A549 (cell line): ENCODE data around the gene XPNPEP2. TPM values are rescaled to one million over a fixed set of nuclear protein-coding genes. Genes with fewer than 3 reads are reported as not detected.

ENCODE experiments used
- ATAC-seq, 2 experiments: fragments of 200-7000 bp in 1 of 2; fragments of >200 bp in 1 of 2; cut with Nextera tagmentation in 1 of 2; cut with Tn5 transposase in 1 of 2; 3 replicates each; pipeline versions ENCODE4 v1.8.0 to v1.9.1; 2018 to 2020; ENCODE audit warnings: mild to moderate bottlenecking in 1 of 2, moderate library complexity in 1 of 2
- CTCF ChIA-PET: fragments of 300-600 bp; sonication (Branson Sonifier 250); formaldehyde crosslinking; extraction: SDS; loops from one replicate; lab custom pipeline; 2021; ENCODE audit warnings: antibody characterized with exemption, inconsistent platforms; lab: Yijun Ruan, JAX
- POLR2A ChIA-PET: fragments of 350-600 bp; formaldehyde crosslinking; extraction: SDS; loops from one replicate; lab custom pipeline; 2021; ENCODE audit warnings: antibody characterized with exemption, inconsistent platforms; lab: Yijun Ruan, JAX
- DNase-seq, 2 experiments: peaks; one replicate each; pipeline versions ENCODE4 v3.0.0 to v3.0.0-alpha.2; 2011 to 2016; ENCODE audit warnings: low read depth in 1 of 2, low spot score in 1 of 2
- FAIRE-seq: peaks from 2 replicates; lab custom pipeline; 2011; peaks lifted over from hg19 to GRCh38; lab: Jason Lieb, UNC
- H3K27ac ChIP-seq, 2 experiments: fragments of >200 bp; sonication (Bioruptor Twin); formaldehyde crosslinking; 3 replicates each; pipeline ENCODE4 v1.5.1; 2016 to 2017
- H3K4me1 ChIP-seq: fragments of >200 bp; sonication (Bioruptor Twin); formaldehyde crosslinking; 3 replicates; pipeline ENCODE4 v1.6.1; 2016
- H3K4me2 ChIP-seq: fragments of >200 bp; sonication (Bioruptor Twin); formaldehyde crosslinking; 3 replicates; pipeline ENCODE4 v1.6.1; 2016
- H3K4me3 ChIP-seq: fragments of >200 bp; sonication (Bioruptor Twin); formaldehyde crosslinking; 3 replicates; pipeline ENCODE4 v1.5.1; 2016
- H3K9me3 ChIP-seq: fragments of >200 bp; sonication (Bioruptor Twin); formaldehyde crosslinking; 3 replicates; pipeline ENCODE4 v1.6.1; 2016
- BHLHE40 ChIP-seq: IDR thresholded peaks from 2 replicates; pipeline ENCODE4 v1.6.1; 2012; ENCODE audit warnings: low read depth, low read length, inconsistent platforms
- CBX2 ChIP-seq: fragments of 200-600 bp; sonication (generic); IDR thresholded peaks from 2 replicates; pipeline ENCODE4 v1.6.1; 2016; ENCODE audit warnings: low read depth, mild to moderate bottlenecking, borderline replicate concordance
- CBX8 ChIP-seq: fragments of 200-600 bp; sonication (generic); IDR thresholded peaks from 2 replicates; pipeline ENCODE4 v1.6.1; 2016
- CEBPB ChIP-seq, 2 experiments: fragments of >200 bp in 1 of 2; sonication (Bioruptor Twin) in 1 of 2; formaldehyde crosslinking in 1 of 2; IDR thresholded peaks; 2 replicates each; pipeline ENCODE4 v1.6.1; 2012 to 2016
- CHD2 ChIP-seq: fragments of 150-350 bp; IDR thresholded peaks from 2 replicates; pipeline ENCODE4 v1.6.1; 2014; ENCODE audit warnings: low read length; ENCODE audit not compliant: partially characterized antibody
- CHD4 ChIP-seq: fragments of 200-600 bp; sonication (generic); IDR thresholded peaks from 2 replicates; pipeline ENCODE4 v1.6.1; 2016; ENCODE audit warnings: antibody characterized with exemption, mild to moderate bottlenecking, borderline replicate concordance
- EP300 ChIP-seq, 2 experiments: fragments of >200 bp; sonication (Bioruptor Twin); formaldehyde crosslinking; IDR thresholded peaks; 2 replicates in 1 of 2; 3 replicates in 1 of 2; pipeline ENCODE4 v1.6.1; 2016 to 2017
- ESRRA ChIP-seq: fragments of 150-350 bp; IDR thresholded peaks from 2 replicates; pipeline ENCODE4 v1.6.1; 2014; ENCODE audit warnings: mild to moderate bottlenecking, low read length, borderline replicate concordance
- FOSB ChIP-seq: fragments of 250-450 bp; sonication (Bioruptor Pico); IDR thresholded peaks from 2 replicates; pipeline ENCODE4 v1.5.0; 2020; ENCODE audit warnings: mild to moderate bottlenecking, moderate library complexity
- FOXS1 ChIP-seq: fragments of 250-450 bp; sonication (Bioruptor Pico); IDR thresholded peaks from 2 replicates; pipeline ENCODE4 v1.5.0; 2020; ENCODE audit warnings: mild to moderate bottlenecking, moderate library complexity
- JUNB ChIP-seq: fragments of >200 bp; sonication (Bioruptor Twin); formaldehyde crosslinking; IDR thresholded peaks from 2 replicates; pipeline ENCODE4 v1.6.1; 2016
- KDM1A ChIP-seq: fragments of 200-600 bp; sonication (generic); IDR thresholded peaks from 2 replicates; pipeline ENCODE4 v1.6.1; 2016; ENCODE audit warnings: low read depth, mild to moderate bottlenecking
- KDM5A ChIP-seq: fragments of 200-600 bp; sonication (generic); IDR thresholded peaks from 2 replicates; pipeline ENCODE4 v1.6.1; 2016; ENCODE audit warnings: antibody characterized with exemption, mild to moderate bottlenecking
- MAFK ChIP-seq: fragments of 450-650 bp; IDR thresholded peaks from 2 replicates; pipeline ENCODE4 v1.6.1; 2014; ENCODE audit not compliant: partially characterized antibody
- MYC ChIP-seq: IDR thresholded peaks from 2 replicates; pipeline ENCODE4 v1.6.1; 2012; ENCODE audit warnings: mild to moderate bottlenecking, inconsistent platforms, low read length, improper control_type of control experiment, borderline replicate concordance
- NFE2L2 ChIP-seq: fragments of 150-350 bp; conservative IDR thresholded peaks from 2 replicates; pipeline ENCODE4 v1.6.1; 2014; ENCODE audit warnings: low read length
- NPAS2 ChIP-seq: fragments of 250-450 bp; sonication (Bioruptor Pico); IDR thresholded peaks from 2 replicates; pipeline ENCODE4 v1.8.0; 2022; ENCODE audit warnings: mild to moderate bottlenecking, moderate library complexity, borderline replicate concordance
- POLR2A ChIP-seq: IDR thresholded peaks from 2 replicates; pipeline ENCODE4 v1.6.1; 2012; ENCODE audit warnings: mild to moderate bottlenecking, low read length
- POLR2AphosphoS2 ChIP-seq: conservative IDR thresholded peaks from 2 replicates; pipeline ENCODE4 v1.6.1; 2012; ENCODE audit warnings: low read length, improper control_type of control experiment, inconsistent platforms
- RAD21 ChIP-seq, 2 experiments: fragments of >200 bp in 1 of 2; sonication (Bioruptor Twin) in 1 of 2; formaldehyde crosslinking in 1 of 2; IDR thresholded peaks in 1 of 2; conservative IDR thresholded peaks in 1 of 2; 2 replicates in 1 of 2; 3 replicates in 1 of 2; pipeline ENCODE4 v1.6.1; 2012 to 2018; ENCODE audit warnings: inconsistent platforms in 1 of 2
- RARB ChIP-seq: fragments of 250-450 bp; sonication (Bioruptor Pico); IDR thresholded peaks from 2 replicates; pipeline ENCODE4 v1.8.0; 2021; ENCODE audit warnings: mild to moderate bottlenecking, moderate library complexity
- RCOR1 ChIP-seq: fragments of 150-350 bp; IDR thresholded peaks from 2 replicates; pipeline ENCODE4 v1.6.1; 2014; ENCODE audit warnings: antibody characterized with exemption, low read length, low read depth
- RFX5 ChIP-seq: fragments of 450-650 bp; IDR thresholded peaks from 2 replicates; pipeline ENCODE4 v1.7.1; 2014; ENCODE audit warnings: antibody characterized with exemption, mild to moderate bottlenecking, moderate library complexity
- RNF2 ChIP-seq: fragments of 200-600 bp; sonication (generic); IDR thresholded peaks from 2 replicates; pipeline ENCODE4 v1.6.1; 2016; ENCODE audit warnings: low read depth, mild to moderate bottlenecking, antibody characterized with exemption, moderate library complexity, borderline replicate concordance
- TFCP2L1 ChIP-seq: fragments of 250-450 bp; sonication (Bioruptor Pico); IDR thresholded peaks from 2 replicates; pipeline ENCODE4 v1.5.0; 2021; ENCODE audit warnings: mild to moderate bottlenecking
- TP53 ChIP-seq: fragments of 250-450 bp; sonication (Bioruptor Pico); IDR thresholded peaks from 2 replicates; pipeline ENCODE4 v1.5.0; 2021; ENCODE audit warnings: mild to moderate bottlenecking, moderate library complexity
- ZC3H11A ChIP-seq: fragments of 450-650 bp; IDR thresholded peaks from 2 replicates; pipeline ENCODE4 v1.6.1; 2014; ENCODE audit warnings: antibody characterized with exemption, mild to moderate bottlenecking
- ZFP36 ChIP-seq: fragments of 450-650 bp; IDR thresholded peaks from 2 replicates; pipeline ENCODE4 v1.6.1; 2014; ENCODE audit warnings: borderline replicate concordance; ENCODE audit not compliant: partially characterized antibody
- ZSCAN20 ChIP-seq: fragments of 250-450 bp; sonication (Bioruptor Pico); IDR thresholded peaks from 2 replicates; pipeline ENCODE4 v1.8.0; 2022; ENCODE audit warnings: mild to moderate bottlenecking, moderate library complexity
- WGBS: methylation state at CpG from one replicate; pipeline ENCODE4 v1.1.6; 2017; ENCODE audit errors: missing lambda C conversion rate; 5-methylcytosine and 5-hydroxymethylcytosine counted together
- polyA plus RNA-seq, 4 experiments: library from polyadenylated mRNA; depleted of rRNA in 3 of 4; stranded (reverse); fragments of >200 nt; fragmentation: RNase III in 1 of 4; extraction: RNeasy Plus Mini Kit Qiagen cat#74134 plus additional on column Dnase treatment in 1 of 4; gene quantifications; 2 replicates in 3 of 4; 3 replicates in 1 of 4; pipeline ENCODE4 v1.2.3, GENCODE V29; 2011 to 2017
- TF ChIP-seq, protein P1 (sequence below): fragments of >200 bp; sonication (Bioruptor Twin); formaldehyde crosslinking; IDR thresholded peaks from 3 replicates; pipeline ENCODE4 v1.6.1; 2016
- TF ChIP-seq, protein P2 (sequence below): fragments of >200 bp; sonication (Bioruptor Twin); formaldehyde crosslinking; IDR thresholded peaks from 2 replicates; pipeline ENCODE4 v1.6.1; 2016
- TF ChIP-seq, protein P3 (sequence below): fragments of 250-450 bp; sonication (Bioruptor Pico); IDR thresholded peaks from 2 replicates; pipeline ENCODE4 v1.5.0; 2020; ENCODE audit warnings: low read depth, mild to moderate bottlenecking, moderate library complexity
- TF ChIP-seq, protein P4 (sequence below): fragments of 250-450 bp; sonication (Bioruptor Pico); IDR thresholded peaks from 2 replicates; pipeline ENCODE4 v1.5.0; 2021; ENCODE audit warnings: mild to moderate bottlenecking, moderate library complexity, borderline replicate concordance

XPNPEP2 gene
- polyA plus RNA-seq, 2 of the 4 experiments (the other 2 are of a cell fraction), result not detected

- ChIA-PET POLR2A (no interaction called here), CTCF (interaction anchor here (0.9 to 1.6 kb wide), 3 partner anchors 19 to 68 kb away, joined by 3 to 5 read pairs (median 4); no protein-coding TSS in a partner anchor)
- no peak overlapping the region for H3K4me3 ChIP-seq
- no peaks in the 10 kb centered on the region for H3K4me1 ChIP-seq
- H3K9me3 ChIP-seq, result peaks cover 12% of the 10 kb centered on the region; the same call in 1 of the 3 replicates
- DNase-seq (no peak), ATAC-seq (no peak), FAIRE-seq (no peak)
- TF ChIP-seq FOXS1, result no peak
- TF ChIP-seq MAFK, result peak; percentile 63
- no peak overlapping the region for H3K4me2 ChIP-seq
- no peak overlapping the region for H3K27ac ChIP-seq
- 64% methylated on average over 4 of the region's 4 CpGs for WGBS
These were observed 32.8 kb upstream of the XPNPEP2 start for GRCh38 chrX:129705988-129706387.

DNA sequence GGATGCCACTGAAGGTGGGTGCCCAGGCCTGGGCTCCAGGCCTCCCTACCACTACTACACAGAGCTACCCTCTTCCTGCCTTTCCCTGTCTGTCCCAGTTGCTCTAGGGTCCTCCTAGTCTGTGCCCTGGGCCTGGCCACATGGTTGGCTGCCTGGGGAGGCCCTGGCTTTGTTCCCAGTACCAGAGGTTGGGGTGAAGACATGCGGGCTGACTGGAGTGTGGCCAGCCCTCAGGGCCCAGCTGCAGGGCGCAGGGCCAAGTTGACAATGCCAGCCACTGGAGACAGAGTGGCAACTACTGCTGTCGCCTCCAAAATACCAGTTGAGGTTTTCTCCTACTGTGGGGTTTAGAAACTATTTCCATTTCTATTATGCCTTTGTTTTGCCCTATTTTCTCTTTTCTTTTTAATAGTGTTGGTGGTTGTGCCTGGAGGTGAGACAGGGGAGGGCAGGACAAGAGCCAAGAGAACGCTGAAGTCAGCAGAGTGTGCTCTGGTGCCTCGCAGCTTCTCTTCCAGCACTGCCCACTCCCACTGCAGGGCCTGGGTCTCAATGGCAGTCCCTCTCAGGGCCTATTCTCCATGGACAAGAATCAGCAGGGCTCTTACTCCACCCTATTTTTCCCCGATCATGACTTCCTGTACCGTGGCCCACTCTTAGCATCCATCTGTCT, 32.2 kb upstream of the XPNPEP2 start:
- H3K27ac ChIP-seq, result no peak overlapping the region
- ATAC-seq (no peak), DNase-seq (no peak), FAIRE-seq (no peak)
- TF ChIP-seq, protein P1, sequence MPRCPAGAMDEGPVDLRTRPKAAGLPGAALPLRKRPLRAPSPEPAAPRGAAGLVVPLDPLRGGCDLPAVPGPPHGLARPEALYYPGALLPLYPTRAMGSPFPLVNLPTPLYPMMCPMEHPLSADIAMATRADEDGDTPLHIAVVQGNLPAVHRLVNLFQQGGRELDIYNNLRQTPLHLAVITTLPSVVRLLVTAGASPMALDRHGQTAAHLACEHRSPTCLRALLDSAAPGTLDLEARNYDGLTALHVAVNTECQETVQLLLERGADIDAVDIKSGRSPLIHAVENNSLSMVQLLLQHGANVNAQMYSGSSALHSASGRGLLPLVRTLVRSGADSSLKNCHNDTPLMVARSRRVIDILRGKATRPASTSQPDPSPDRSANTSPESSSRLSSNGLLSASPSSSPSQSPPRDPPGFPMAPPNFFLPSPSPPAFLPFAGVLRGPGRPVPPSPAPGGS, result no peak
- TF ChIP-seq KDM1A, result no peak
- TF ChIP-seq POLR2A, result no peak
- no peak for TF ChIP-seq RCOR1
- TF ChIP-seq ZFP36, result no peak
- TF ChIP-seq FOSB (CRISPR knock-in tag), result no peak
- TF ChIP-seq CBX8, result no peak
- no peak for TF ChIP-seq BHLHE40
- TF ChIP-seq, protein P2, sequence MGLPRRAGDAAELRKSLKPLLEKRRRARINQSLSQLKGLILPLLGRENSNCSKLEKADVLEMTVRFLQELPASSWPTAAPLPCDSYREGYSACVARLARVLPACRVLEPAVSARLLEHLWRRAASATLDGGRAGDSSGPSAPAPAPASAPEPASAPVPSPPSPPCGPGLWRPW, result no peak
- TF ChIP-seq, protein P3, sequence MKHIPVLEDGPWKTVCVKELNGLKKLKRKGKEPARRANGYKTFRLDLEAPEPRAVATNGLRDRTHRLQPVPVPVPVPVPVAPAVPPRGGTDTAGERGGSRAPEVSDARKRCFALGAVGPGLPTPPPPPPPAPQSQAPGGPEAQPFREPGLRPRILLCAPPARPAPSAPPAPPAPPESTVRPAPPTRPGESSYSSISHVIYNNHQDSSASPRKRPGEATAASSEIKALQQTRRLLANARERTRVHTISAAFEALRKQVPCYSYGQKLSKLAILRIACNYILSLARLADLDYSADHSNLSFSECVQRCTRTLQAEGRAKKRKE (CRISPR knock-in tag), result no peak
- TF ChIP-seq KDM5A, result no peak
- TF ChIP-seq RFX5, result no peak
- no peak for TF ChIP-seq RNF2
- no peak for TF ChIP-seq CHD2
- no peak for TF ChIP-seq TFCP2L1 (CRISPR knock-in tag)
- no peak for TF ChIP-seq MYC
- TF ChIP-seq NPAS2 (CRISPR knock-in tag), result no peak
- TF ChIP-seq RARB, result no peak
- H3K4me3 ChIP-seq, result no peak overlapping the region
- H3K4me2 ChIP-seq, result no peak overlapping the region
- CTCF ChIA-PET, result interaction anchor here (0.9 to 1.8 kb wide), 3 partner anchors 18 to 69 kb away, joined by 3 to 9 read pairs (median 5); no protein-coding TSS in a partner anchor
- peaks cover 12% of the 10 kb centered on the region; the same call in 1 of the 3 replicates for H3K9me3 ChIP-seq
- 66% methylated on average over 7 of the region's 7 CpGs for WGBS
- no peaks in the 10 kb centered on the region for H3K4me1 ChIP-seq
- POLR2A ChIA-PET, result no interaction called here

GRCh38 chrX:129714581-129714980, 24.2 kb upstream of the XPNPEP2 start:
- no peak overlapping the region for H3K4me3 ChIP-seq
- no peaks in the 10 kb centered on the region for H3K9me3 ChIP-seq
- no peak overlapping the region for H3K4me2 ChIP-seq
- FAIRE-seq (no peak), ATAC-seq (no peak), DNase-seq (no peak)
- H3K27ac ChIP-seq, result no peak overlapping the region
- WGBS, result 65% methylated on average over 4 of the region's 4 CpGs
- ChIA-PET CTCF (interaction anchor here (1.3 to 3.5 kb wide), 2 partner anchors 12 to 78 kb away, joined by 3 to 28 read pairs; no protein-coding TSS in a partner anchor), POLR2A (no interaction called here)
- H3K4me1 ChIP-seq, result no peaks in the 10 kb centered on the region
- TF ChIP-seq TP53 (CRISPR knock-in tag) (no peak), CBX2 (no peak), EP300 (IDR thresholded peaks at IDR 0.05) (no peak), RFX5 (no peak), POLR2AphosphoS2 (no peak), KDM5A (no peak), ZSCAN20 (CRISPR knock-in tag) (no peak), NFE2L2 (no peak), ESRRA (no peak), MAFK (no peak), CEBPB (IDR thresholded peaks at IDR 0.05) (no peak), JUNB (no peak), CBX8 (no peak), CHD4 (no peak), RAD21 (conservative IDR thresholded peaks at IDR 0.05 in 1 of 2, IDR thresholded peaks at IDR 0.05 in 1 of 2) (no peak), ZC3H11A (no peak)
- TF ChIP-seq, protein P4, sequence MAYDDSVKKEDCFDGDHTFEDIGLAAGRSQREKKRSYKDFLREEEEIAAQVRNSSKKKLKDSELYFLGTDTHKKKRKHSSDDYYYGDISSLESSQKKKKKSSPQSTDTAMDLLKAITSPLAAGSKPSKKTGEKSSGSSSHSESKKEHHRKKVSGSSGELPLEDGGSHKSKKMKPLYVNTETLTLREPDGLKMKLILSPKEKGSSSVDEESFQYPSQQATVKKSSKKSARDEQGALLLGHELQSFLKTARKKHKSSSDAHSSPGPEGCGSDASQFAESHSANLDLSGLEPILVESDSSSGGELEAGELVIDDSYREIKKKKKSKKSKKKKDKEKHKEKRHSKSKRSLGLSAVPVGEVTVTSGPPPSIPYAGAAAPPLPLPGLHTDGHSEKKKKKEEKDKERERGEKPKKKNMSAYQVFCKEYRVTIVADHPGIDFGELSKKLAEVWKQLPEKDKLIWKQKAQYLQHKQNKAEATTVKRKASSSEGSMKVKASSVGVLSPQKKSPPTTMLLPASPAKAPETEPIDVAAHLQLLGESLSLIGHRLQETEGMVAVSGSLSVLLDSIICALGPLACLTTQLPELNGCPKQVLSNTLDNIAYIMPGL (CRISPR knock-in tag), result no peak
